SHP77 treated with DMSO at 0.1 percent for 48 hours (cell line): ENCODE results near the gene ATP6V1F.

Source experiments
- DNase-seq: peaks from one replicate; lab custom pipeline; 2025; lab: John Stamatoyannopoulos, UW

The ATP6V1F gene

DNA sequence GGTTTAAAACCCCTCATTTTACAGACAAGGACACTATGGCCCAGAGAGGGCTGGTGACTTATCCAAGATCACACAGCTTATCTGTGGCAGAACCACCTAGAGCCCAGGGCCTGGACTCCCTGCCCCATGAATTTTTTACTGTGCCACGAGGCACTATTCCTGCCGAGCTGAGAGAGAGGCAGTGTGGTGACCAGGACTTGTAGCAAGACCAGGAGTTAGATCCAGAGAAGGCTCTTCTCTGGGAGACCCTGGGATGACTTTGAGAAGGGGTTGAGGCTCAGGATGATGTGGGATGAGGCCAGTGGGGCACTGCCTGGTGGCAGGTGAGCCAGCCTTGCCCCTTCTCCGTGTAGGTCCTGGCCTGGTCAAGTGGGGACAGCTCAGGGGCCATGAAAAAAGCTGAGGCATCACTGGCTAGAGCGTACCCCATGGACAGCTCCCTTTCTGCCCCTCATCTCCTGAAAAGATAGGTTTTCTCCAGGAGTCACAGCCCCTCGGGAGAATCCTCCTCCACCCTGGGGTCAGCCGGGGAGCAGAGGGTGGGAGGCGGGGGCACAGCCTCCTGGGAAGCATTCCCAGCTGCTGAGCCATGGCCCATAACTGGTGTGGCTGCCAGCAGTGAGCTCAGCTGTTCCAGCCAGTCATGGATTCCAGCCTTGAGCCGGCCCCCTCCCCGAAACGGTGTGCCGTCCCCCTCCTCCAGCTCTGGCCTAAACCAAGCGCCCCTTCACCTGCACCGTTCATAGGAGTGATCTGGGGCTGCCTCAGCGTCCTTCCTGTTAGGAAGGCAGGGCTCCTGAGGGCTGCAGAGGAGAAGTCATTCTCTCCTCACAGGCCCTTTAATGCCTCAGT, 26.6 kb upstream of the ATP6V1F start:
- DNase-seq, result no peak

DNA sequence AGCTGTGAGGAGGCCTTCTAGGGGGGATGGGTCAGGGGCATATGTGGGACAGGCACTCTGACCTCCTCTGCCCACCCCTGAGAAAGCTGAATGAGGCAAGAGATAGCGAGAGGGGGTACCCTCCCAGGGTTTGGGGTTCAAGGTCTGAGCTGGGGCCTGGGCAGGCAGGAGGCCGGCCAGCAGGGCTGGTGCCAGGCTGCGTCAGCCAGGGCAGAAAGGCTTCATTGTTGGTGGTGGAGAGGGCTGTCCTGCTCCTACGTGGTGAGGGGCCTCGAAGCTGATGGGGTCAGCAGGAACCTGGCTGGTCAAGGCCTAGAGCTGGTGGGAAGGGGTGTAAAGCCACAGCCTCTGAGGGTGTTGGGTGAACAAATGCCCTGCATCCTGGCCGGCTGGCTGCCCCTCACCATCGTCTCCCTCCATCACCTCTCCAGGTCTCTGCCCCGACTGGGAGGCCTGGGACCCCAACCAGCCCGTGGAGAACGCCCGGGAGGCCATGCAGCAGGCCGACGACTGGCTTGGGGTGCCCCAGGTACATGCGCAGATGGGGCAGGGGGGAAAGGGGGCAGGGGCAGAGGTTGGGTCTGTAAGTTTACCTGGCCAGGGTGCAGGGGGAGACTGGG, 25.8 kb upstream of the ATP6V1F start:
- no peak for DNase-seq

DNA sequence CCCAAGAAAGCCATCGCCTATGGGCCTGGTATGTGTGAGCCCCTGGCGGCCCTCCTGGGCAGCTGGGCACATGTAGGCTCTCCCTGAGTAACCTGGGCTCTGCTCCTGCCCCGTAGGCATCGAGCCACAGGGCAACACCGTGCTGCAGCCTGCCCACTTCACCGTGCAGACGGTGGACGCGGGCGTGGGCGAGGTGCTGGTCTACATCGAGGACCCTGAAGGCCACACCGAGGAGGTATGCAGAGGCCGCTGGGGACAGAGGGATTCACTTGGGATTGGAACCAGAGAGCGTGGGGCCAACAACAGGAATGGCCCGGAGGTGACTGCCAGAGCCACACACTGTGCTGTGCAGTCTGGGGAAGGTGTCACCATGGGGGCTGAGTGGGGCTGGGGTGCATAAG, 25.1 kb upstream of the ATP6V1F start:
- DNase-seq, result no peak

DNA sequence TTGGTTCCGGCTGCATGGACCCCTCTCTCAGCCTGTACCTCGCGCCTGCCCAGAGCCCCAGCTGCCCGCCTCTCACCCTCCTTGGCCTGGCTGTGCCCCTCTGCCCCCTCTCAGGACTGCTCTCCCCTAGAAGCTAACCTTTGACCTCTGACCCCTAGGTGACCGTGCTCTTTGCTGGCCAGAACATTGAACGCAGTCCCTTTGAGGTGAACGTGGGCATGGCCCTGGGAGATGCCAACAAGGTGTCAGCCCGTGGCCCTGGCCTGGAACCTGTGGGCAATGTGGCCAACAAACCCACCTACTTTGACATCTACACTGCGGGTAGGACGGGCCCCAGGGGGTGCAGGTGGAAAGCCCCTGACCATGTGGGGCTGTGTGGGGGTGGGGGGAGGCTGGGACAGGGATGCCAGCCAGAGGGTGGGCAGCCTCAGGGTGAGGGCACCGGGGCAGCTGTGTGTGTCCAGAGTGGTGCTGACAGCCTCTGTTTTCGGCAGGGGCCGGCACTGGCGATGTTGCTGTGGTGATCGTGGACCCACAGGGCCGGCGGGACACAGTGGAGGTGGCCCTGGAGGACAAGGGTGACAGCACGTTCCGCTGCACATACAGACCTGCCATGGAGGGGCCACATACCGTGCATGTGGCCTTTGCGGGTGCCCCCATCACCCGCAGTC, 24.4 kb upstream of the ATP6V1F start:
- no peak for DNase-seq

DNA sequence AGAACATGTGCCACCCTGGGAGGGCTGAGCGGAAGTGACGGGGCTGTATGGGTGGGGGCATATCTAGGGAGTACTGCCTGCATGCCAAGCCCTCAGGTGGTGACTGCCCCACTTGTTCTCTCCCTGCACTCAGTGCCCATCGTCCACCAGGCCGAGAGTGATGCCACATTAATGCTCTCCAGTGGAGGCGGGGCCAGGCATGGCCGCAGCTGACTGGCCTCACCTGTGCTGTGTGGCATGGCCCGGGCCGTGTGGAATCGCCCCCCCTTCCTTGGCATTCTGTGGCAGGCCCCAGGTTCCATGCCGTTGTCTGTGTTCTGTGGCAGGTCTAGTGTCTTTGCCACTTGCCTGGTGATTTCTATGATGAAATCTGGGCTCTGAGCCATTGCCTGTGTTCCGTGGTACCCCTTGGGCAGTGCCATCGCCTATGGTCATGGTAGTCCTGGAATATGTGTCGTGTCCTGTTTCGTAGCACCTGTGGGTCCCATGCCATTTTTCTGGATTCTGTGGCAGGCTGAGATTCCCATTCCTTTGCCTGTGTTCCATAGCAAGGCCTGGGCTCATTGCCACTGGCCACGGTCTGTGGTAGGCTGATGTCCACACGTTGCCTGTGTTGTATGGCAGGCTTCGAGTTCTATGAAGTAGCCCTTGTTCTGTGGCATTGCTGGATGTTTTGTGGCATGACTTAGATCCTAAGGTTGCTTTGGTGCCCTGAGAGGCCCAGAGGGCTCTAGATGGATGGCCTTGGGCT, 23.5 kb upstream of the ATP6V1F start:
- DNase-seq, result no peak

DNA sequence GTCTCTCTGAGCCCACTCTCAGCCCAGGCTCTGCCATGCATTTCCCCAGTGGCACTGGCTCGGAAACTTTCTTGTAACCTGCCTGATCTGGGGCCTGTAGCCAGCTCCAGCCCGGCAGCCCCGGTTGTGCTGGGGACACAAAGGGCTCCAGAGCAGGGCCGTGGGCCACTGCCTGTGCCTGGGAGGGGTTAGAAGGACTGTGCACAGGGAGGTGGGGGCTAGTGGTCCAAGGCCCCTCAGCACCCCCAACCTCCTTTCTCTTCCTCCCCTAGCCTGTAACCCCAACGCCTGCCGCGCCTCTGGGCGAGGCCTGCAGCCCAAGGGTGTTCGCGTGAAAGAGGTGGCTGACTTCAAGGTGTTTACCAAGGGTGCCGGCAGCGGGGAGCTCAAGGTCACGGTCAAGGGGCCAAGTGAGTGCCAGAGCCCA, 22.9 kb upstream of the ATP6V1F start:
- no peak for DNase-seq

DNA sequence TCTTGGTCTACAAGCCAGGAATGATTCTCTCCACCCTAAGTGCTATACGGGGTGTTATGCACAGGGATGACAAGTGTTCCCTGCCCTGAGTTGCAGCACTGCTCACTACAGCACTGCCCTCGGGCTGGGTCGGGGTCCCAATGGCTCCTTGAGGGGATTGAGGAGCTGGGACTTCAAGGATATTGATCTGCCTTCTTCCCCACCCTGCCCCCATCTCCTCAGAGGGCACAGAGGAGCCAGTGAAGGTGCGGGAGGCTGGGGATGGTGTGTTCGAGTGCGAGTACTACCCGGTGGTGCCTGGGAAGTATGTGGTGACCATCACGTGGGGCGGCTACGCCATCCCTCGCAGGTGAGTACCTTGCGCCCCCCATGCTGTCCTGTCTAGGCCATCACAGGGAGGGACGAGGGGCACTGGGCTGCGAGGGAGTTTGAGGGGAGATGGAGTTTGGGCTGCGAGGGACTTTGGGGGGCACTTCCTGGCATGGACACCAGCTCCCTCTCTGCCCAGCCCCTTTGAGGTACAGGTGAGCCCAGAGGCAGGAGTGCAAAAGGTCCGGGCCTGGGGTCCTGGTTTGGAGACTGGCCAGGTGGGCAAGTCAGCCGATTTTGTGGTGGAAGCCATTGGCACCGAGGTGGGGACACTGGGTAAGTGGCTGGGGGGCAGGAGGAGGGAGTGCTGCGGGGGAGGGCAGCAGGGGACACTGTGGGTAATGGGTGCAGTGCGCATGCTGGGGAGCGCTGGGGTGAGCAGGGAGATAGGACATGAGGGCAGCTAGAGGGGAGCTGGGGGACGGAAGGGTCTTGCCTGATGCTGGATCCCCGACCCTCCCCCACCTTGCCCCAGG, 22.1 kb upstream of the ATP6V1F start:
- no peak for DNase-seq

DNA sequence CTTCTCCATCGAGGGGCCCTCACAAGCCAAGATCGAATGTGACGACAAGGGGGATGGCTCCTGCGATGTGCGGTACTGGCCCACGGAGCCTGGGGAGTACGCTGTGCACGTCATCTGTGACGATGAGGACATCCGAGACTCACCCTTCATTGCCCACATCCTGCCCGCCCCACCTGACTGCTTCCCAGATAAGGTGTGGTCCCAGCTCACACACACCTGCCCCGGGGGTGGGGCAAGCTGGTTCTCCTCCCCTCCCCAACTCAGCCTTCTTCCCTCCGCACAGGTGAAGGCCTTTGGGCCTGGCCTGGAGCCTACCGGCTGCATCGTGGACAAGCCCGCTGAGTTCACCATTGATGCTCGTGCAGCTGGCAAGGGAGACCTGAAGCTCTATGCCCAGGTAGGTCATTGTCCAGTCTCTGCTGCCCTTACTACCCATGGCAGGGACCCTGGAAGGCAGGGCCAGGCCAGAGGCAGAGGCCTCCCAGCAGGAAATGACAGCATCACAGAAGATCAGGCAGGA, 21.4 kb upstream of the ATP6V1F start:
- no peak for DNase-seq

DNA sequence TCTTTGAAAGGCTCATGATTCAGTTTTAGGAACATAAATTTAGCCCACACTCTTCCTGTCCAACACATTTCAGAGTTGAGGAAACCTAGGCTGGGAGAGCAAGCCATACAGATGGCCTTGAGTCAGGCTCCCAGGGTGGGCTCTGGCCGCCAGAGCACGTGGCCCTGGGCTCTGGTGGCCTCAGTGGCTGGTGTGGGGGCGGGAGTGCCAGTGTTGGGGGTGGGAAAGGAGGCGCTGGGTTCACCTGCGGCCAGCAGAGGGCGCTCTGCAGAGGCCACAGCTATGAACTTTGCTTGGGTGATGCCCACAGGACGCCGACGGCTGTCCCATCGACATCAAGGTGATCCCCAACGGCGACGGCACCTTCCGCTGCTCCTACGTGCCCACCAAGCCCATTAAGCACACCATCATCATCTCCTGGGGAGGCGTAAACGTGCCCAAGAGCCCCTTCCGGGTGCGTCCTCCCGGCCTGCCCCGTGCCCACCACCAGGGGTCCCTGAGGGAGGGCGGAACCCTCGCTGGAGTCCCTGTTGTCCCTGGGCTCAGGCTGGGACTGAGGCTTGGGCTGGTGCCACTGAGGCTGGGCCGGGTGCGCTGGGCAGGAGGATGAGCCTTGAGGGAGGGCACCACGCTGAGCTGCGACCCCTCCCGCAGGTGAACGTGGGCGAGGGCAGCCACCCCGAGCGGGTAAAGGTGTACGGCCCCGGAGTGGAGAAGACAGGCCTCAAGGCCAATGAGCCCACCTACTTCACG, 20.6 kb upstream of the ATP6V1F start:
- no peak for DNase-seq

DNA sequence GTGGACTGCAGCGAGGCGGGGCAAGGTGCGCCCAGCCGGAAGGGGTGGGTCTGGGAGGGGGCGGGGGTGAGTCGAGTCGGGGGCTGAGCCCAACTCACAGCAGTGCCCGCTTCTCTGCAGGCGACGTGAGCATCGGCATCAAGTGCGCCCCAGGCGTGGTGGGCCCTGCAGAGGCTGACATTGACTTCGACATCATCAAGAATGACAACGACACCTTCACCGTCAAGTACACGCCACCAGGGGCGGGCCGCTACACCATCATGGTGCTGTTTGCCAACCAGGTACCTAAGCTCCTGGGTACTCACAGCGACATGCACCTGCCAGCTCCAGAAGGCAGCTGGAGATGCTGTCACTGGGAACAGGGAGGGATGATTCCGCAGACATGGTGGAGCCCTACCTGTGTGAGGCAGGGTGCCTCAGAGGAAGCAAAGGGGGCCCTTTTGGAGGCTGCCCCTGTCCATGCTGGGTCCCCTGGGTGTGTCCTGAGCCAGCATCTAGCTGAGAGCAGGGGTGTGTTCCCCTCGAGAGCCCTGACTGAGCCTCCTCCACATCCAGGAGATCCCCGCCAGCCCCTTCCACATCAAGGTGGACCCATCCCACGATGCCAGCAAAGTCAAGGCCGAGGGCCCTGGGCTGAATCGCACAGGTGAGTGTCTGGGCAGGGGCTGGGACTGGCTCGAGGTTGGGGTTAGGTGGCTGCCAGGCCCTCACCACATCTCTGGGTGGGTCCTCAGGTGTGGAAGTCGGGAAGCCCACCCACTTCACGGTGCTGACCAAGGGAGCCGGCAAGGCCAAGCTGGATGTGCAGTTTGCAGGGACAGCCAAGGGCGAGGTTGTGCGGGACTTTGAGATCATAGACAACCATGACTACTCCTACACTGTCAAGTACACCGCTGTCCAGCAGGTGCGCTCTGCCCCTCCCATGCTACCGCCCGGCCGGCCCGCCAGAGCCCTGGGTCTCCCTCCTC, 19.7 kb upstream of the ATP6V1F start:
- no peak for DNase-seq

DNA sequence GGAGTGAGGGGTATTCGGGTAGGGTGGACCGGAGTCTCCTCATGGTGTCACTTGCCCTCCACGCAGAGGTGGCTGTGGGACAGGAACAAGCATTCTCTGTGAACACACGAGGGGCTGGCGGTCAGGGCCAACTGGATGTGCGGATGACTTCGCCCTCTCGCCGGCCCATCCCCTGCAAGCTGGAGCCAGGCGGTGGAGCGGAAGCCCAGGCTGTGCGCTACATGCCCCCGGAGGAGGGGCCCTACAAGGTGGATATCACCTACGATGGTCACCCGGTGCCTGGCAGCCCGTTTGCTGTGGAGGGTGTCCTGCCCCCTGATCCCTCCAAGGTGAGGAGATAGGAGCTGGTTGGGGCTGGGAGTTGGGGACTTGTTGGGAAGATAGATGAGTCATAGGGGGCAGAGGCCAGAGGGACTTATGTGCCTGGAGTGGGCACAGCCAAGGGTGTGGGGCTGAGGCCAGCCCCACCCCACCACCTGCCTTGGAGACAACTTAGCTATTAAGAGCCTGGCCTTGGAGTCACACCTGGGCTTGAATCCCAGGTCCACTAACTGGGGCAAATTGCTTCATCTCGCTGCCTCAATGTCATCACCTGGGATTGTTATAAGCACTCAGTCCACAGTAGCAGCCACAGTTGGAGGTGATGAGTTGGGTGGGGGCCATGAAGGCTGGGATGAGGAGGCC, 18.6 kb upstream of the ATP6V1F start:
- DNase-seq, result no peak

DNA sequence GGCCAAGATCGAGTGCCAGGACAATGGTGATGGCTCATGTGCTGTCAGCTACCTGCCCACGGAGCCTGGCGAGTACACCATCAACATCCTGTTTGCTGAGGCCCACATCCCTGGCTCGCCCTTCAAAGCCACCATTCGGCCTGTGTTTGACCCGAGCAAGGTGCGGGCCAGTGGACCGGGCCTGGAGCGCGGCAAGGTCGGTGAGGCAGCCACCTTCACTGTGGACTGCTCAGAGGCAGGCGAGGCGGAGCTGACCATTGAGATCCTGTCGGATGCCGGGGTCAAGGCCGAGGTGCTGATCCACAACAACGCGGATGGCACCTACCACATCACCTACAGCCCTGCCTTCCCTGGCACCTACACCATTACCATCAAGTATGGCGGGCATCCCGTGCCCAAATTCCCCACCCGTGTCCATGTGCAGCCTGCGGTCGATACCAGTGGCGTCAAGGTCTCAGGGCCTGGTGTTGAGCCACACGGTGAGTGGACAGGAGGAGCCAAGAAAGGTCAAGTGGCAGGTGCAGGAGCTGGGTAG, 17.8 kb upstream of the ATP6V1F start:
- no peak for DNase-seq

DNA sequence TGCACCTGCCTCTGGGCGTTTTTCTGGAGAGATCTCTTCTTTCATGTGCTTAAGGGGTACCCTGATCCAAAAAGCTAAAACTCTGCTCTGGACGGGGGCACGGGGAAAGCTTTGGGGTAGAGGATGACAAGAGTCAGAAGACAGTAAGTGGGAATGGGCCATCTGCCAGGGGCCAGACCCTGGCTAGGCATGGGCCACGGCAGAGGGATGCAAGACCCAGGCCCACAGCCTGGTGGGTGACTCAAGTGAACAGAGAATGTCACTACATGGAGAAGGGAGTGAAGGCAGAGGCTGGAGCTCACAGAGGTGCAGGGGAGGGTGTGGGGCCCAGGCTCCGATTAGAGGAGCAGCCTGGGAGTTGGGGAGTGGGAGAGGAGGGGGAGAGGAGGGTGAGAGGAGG, 17.2 kb upstream of the ATP6V1F start:
- no peak for DNase-seq

DNA sequence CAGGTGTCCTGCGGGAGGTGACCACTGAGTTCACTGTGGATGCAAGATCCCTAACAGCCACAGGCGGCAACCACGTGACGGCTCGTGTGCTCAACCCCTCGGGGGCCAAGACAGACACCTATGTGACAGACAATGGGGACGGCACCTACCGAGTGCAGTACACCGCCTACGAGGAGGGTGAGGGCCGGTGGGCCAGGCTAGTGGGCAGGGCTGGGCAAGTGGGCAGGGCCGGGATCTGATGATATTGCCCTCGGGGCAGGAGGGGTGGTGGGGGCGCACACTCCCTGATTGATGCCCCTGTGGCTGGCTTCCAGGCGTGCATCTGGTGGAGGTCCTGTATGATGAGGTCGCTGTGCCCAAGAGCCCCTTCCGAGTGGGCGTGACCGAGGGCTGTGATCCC, 16.7 kb upstream of the ATP6V1F start:
- DNase-seq, result no peak

DNA sequence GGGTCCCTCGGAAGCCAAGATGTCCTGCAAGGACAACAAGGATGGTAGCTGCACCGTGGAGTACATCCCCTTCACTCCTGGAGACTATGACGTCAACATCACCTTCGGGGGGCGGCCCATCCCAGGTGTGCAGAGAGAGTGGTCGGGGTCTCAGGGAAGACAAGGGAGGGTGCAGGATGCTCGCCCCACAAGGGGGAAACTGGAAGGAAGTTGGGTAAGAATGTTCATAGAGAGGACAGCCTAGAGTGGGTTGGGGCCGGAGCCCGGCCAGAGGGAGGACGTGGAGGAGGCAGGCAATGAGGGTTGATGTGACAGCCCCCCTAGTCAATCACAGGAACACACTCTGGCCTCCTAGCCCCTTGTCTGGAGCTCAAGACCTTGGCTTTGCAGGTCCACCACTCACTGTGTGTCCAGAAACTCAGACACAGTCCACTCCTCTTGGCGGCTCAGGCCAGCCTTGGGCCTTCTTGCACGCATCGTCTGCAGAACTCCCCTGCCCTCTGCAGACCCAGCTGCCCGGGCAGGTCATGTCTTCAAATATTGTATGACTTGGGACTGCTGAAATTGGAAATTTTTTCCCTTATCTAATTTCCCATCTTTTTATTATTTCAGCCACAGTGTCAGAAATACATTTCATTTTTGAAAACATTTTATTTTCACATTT, 15.7 kb upstream of the ATP6V1F start:
- DNase-seq, result no peak

DNA sequence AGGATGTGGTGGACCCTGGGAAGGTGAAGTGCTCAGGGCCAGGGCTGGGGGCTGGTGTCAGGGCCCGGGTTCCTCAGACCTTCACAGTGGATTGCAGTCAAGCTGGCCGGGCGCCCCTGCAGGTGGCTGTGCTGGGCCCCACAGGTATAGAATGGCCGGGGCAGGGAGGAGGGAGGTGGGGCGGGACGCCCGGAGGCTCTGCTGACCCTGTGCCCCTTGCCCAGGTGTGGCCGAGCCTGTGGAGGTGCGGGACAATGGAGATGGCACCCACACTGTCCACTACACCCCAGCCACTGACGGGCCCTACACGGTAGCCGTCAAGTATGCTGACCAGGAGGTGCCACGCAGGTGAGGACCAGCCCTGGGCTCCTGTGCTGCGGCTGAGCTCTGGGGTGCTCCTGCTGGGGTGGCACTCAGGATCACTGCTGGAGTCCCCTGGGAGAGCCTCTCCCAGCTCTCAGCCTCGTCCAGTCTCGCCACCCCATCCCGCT, 14.9 kb upstream of the ATP6V1F start:
- DNase-seq, result no peak

DNA sequence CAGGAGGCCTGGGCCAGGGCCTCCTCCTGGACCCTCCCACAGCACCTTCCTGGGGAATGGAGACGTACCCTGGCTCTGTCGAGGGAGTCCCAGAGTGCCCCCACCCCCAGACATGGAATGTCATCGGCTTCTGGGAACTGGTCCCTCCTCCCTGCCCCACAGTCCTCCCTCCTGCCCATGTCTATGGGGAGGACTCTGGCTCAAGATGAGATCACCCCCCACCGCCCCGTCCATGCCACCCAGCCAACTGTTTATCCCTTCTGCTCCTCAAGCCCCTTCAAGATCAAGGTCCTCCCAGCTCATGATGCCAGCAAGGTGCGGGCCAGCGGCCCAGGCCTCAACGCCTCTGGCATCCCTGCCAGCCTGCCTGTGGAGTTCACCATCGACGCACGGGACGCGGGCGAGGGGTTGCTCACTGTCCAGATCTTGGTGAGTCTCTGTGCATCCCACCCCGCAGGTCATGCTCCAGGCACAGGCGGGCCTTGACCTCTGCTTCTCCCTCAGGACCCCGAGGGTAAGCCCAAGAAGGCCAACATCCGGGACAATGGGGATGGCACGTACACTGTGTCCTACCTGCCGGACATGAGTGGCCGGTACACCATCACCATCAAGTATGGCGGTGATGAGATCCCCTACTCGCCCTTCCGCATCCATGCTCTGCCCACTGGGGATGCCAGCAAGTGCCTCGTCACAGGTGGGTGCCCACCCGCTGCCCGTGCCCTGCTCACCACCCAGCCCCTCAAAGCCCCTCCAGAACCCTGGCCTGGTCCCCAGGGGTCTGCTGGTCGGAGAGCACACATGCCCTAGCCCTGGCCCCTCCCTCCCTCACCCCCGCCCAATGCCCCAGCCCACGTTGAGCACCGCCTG, 14.1 kb upstream of the ATP6V1F start:
- no peak for DNase-seq
